Hepatocyte (in vitro differentiated cells): Measurements from ENCODE around the gene TVP23B.

Experiments
- CTCF ChIP-seq: fragments of 200-600 bp; sonication (generic); IDR thresholded peaks from 2 replicates; pipeline ENCODE4 v1.5.1; 2016; ENCODE audit warnings: antibody characterized with exemption, mild to moderate bottlenecking; ENCODE audit not compliant: poor library complexity
- EZH2 ChIP-seq: fragments of 200-600 bp; sonication (generic); IDR thresholded peaks from 2 replicates; pipeline ENCODE4 v1.6.1; 2016; ENCODE audit warnings: antibody characterized with exemption, mild to moderate bottlenecking, borderline replicate concordance
- EZH2phosphoT487 ChIP-seq: fragments of 200-600 bp; sonication (generic); IDR thresholded peaks from one replicate; pipeline ENCODE4 v1.6.1; 2018; ENCODE audit warnings: antibody characterized with exemption, mild to moderate bottlenecking, low read depth, moderate library complexity; ENCODE audit not compliant: unreplicated experiment, severe bottlenecking

DNA sequence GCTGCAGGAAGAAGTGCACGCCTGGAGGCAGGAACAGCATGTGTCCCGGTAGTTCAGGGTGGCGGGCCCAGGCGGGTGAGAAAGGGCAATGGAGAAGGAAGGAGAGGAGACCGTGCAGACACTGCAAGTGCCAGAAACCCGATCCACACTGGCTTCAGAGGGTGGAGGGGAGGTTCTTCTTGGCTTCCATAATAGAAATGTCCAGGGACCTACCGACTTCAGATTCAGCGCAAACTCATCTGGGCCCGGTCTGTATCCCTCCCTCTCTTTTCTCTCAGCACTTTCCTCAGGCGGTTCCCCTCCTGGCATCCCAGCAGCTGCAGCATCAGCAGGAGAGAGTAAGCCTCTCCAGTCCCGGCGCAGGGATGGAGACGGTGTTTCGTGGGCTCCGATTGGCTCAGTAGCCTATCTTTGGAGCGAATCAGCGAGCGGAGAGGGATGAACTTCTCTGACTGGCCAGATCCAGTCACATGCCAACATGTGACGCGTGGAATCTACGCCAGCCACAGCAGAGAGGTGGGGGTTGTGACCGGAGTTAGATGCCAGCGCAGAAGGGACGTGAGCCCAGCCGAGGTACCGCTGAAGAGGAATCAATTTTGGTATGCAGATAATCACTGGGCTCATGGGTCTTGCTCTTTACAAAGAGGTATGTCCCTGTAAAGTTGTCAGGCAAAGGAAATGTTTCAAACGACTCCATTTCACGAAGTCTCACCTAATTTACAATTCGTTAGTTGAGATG lies 75.0 kb downstream of the TVP23B start:
- TF ChIP-seq CTCF (no peak), EZH2 (no peak), EZH2phosphoT487 (no peak)
